ENCODE measurements around the gene SUSD6. TPM values are rescaled to one million over a fixed set of nuclear protein-coding genes. Genes with fewer than 3 reads are reported as not detected.

Gene SUSD6
- polyA plus RNA-seq, 3 donors, result 9.1 to 24.4 (median 10.7) TPM

GRCh38 chr14:69676723-69677122 lies 65.3 kb downstream of the SUSD6 start:
- H3K27ac ChIP-seq (ENCODE audit: low read depth, low read length), result no peak overlapping the region
- 81 to 96% (median 90%) methylated on average over 2 of the region's 2 CpGs for WGBS, 3 donors

GRCh38 chr14:69680297-69680696 lies 68.9 kb downstream of the SUSD6 start:
- WGBS, 3 donors, result 67 to 94% (median 81%) methylated on average over 1 of the region's 1 CpG
- H3K27ac ChIP-seq (ENCODE audit: low read depth, low read length), result no peak overlapping the region

- WGBS, 3 donors, result 75 to 86% (median 77%) methylated on average over 4 of the region's 4 CpGs
These were observed 70.7 kb downstream of the SUSD6 start for GRCh38 chr14:69682136-69682535.

GRCh38 chr14:69682621-69683263 lies 71.3 kb downstream of the SUSD6 start:
- H3K27ac ChIP-seq (ENCODE audit: low read depth, low read length), result no peak overlapping the region
- 48 to 62% (median 55%) methylated on average over 1 of the region's 1 CpG for WGBS, 3 donors

More at GRCh38 chr14:69682136-69682535, 70.7 kb downstream of the SUSD6 start:
- H3K27ac ChIP-seq (ENCODE audit: low read depth, low read length), result no peak overlapping the region

GRCh38 chr14:69683971-69684370 lies 72.6 kb downstream of the SUSD6 start:
- WGBS, 3 donors, result 68 to 77% (median 76%) methylated on average over 3 of the region's 3 CpGs
- no peak overlapping the region for H3K27ac ChIP-seq (ENCODE audit: low read depth, low read length)

GRCh38 chr14:69684461-69685217 lies 73.2 kb downstream of the SUSD6 start:
- no peak overlapping the region for H3K27ac ChIP-seq (ENCODE audit: low read depth, low read length)
- WGBS, 3 donors, result 51 to 61% (median 53%) methylated on average over 6 of the region's 6 CpGs

GRCh38 chr14:69685218-69685616 lies 73.8 kb downstream of the SUSD6 start:
- 50 to 80% (median 73%) methylated on average over 3 of the region's 3 CpGs for WGBS, 3 donors
- H3K27ac ChIP-seq (ENCODE audit: low read depth, low read length), result no peak overlapping the region

- WGBS, 3 donors, result 13 to 50% (median 30%) methylated on average over 6 of the region's 6 CpGs
- H3K27ac ChIP-seq (ENCODE audit: low read depth, low read length), result no peak overlapping the region
These were observed 74.3 kb downstream of the SUSD6 start for GRCh38 chr14:69685716-69686115.

- no peak overlapping the region for H3K27ac ChIP-seq (ENCODE audit: low read depth, low read length)
- 90 to 94% (median 93%) methylated on average over 4 of the region's 4 CpGs for WGBS, 3 donors
These were observed 76.4 kb downstream of the SUSD6 start for GRCh38 chr14:69687606-69688298.

- 48 to 78% (median 64%) methylated on average over 1 of the region's 1 CpG for WGBS, 3 donors
- no peak overlapping the region for H3K27ac ChIP-seq (ENCODE audit: low read depth, low read length)
These were observed 76.9 kb downstream of the SUSD6 start for GRCh38 chr14:69688299-69688649.

GRCh38 chr14:69690042-69690441 lies 78.6 kb downstream of the SUSD6 start:
- no peak overlapping the region for H3K27ac ChIP-seq (ENCODE audit: low read depth, low read length)
- 98 to 100% (median 98%) methylated on average over 2 of the region's 2 CpGs for WGBS, 3 donors

- WGBS, 3 donors, result 22 to 71% (median 62%) methylated on average over 1 of the region's 1 CpG
- no peak overlapping the region for H3K27ac ChIP-seq (ENCODE audit: low read depth, low read length)
These were observed 81.2 kb downstream of the SUSD6 start for GRCh38 chr14:69692594-69692993.

GRCh38 chr14:69693145-69693544 lies 81.7 kb downstream of the SUSD6 start:
- H3K27ac ChIP-seq (ENCODE audit: low read depth, low read length), result no peak overlapping the region
- 2 to 17% (median 15%) methylated on average over 3 of the region's 3 CpGs for WGBS, 3 donors

GRCh38 chr14:69693801-69694729 lies 82.7 kb downstream of the SUSD6 start:
- peak overlapping the region; percentile 58 for H3K27ac ChIP-seq (ENCODE audit: low read depth, low read length)

GRCh38 chr14:69694730-69695281 lies 83.4 kb downstream of the SUSD6 start:
- 49 to 60% (median 50%) methylated on average over 5 of the region's 5 CpGs for WGBS, 3 donors
- peak overlapping the region; percentile 58 for H3K27ac ChIP-seq (ENCODE audit: low read depth, low read length)

More at GRCh38 chr14:69693801-69694729, 82.7 kb downstream of the SUSD6 start:
- 42 to 50% (median 48%) methylated on average over 4 of the region's 4 CpGs for WGBS, 3 donors

GRCh38 chr14:69695322-69696203 lies 84.2 kb downstream of the SUSD6 start:
- WGBS, 3 donors, result 48 to 64% (median 63%) methylated on average over 6 of the region's 6 CpGs
- H3K27ac ChIP-seq (ENCODE audit: low read depth, low read length), result no peak overlapping the region

- H3K27ac ChIP-seq (ENCODE audit: low read depth, low read length), result no peak overlapping the region
These were observed 84.8 kb downstream of the SUSD6 start for GRCh38 chr14:69696204-69696527.
